ENCODE results near the gene RTCB.

The RTCB gene

DNA sequence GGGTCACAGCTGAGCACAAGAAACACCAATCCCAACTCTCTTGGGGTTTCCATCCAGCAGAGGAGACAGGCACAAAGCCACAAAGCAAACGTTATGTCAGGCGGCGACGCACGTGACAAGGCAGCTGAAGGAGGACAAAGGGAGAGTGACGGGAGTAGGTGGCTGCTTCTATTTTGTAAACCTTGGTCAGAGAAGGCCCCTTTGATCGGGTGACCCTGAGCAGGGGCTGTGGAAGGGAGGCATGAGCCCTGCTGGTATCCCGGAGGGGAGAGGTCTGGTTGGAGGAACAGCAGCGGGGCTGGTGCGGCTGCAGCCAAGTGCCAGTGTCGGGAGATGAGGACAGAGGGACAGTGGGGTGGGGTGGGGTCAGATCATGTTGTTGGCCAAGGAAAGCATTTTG lies 71.6 kb downstream of the RTCB start:
- DNase-seq (ENCODE audit: low read depth in 1 of 2, low spot score in 1 of 2): no peak

GRCh38 chr22:32339190-32340012 lies 72.6 kb downstream of the RTCB start:
- DNase-seq (ENCODE audit: low read depth in 1 of 2, low spot score in 1 of 2): no peak

GRCh38 chr22:32338757-32339156 lies 73.3 kb downstream of the RTCB start:
- no peak for DNase-seq (ENCODE audit: low read depth in 1 of 2, low spot score in 1 of 2)

Data from activated T-helper 1 cell treated with anti-CD3 and anti-CD28 coated beads, Interleukin-2, amount 50 U/mL, for 16 hours (primary cell).